NOMO-1 treated with dmso at 0.1 percent for 144 hours (cell line): ENCODE measurements around the gene RAB11FIP5.
"Not testable (repeated sequence)": the region's sequence is repeated elsewhere in the genome, so short reads cannot be mapped to it uniquely, and the experiment has no call there.

ENCODE experiments used
- DNase-seq: peaks from one replicate; lab custom pipeline; 2025; ENCODE audit not compliant: unreplicated experiment; lab: John Stamatoyannopoulos, UW

Gene RAB11FIP5

DNA sequence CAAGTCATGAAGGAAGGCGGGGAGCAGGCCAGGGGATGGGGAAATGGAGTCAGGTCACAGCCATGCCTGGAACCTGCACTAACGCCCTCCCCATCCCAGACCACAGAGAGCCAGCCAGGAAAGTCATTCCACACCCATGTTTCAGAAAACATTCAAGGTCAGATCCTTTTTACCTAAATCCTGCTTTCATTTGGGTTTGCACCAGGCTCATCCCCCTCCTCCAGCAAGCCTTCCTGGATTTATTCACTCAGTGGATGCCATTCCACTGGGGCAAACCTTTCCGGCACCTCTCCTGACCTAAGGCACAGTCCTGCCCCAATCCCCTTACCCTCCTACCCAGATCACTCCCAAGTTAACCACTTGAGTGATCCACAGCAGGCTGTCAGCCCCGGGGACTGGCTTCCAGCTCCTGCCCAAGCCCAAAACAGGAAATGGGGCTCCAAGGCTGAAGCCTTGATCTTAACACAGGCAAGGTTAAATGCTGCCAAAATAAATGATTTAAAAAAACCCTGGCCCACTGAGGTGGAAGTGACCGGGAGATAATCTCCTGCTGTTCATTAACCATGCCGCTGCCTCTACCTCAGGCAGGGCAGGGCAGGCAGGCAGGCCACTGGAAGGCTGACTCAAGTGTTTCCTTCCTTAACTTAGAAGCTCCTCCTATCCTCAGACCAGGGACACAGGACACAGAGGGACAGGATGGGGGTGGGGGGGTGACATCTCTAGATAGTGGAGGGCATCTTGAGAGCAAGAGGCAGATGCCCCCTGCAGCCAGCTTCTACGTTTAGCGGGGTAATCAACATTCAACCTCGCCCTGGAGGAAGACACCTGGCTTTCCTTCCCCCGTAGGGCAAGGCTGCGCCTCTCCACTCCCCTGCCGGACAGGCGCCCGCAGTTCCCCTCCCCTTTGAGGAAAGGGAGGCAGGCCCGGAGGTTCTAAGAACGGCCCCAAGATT lies 1.4 kb downstream of the RAB11FIP5 start:
- no peak for DNase-seq

- no peak for DNase-seq
Observed at GRCh38 chr2:73110168-73111072, 2.3 kb downstream of the RAB11FIP5 start.

GRCh38 chr2:73109431-73110167 lies 3.1 kb downstream of the RAB11FIP5 start:
- no peak for DNase-seq

DNA sequence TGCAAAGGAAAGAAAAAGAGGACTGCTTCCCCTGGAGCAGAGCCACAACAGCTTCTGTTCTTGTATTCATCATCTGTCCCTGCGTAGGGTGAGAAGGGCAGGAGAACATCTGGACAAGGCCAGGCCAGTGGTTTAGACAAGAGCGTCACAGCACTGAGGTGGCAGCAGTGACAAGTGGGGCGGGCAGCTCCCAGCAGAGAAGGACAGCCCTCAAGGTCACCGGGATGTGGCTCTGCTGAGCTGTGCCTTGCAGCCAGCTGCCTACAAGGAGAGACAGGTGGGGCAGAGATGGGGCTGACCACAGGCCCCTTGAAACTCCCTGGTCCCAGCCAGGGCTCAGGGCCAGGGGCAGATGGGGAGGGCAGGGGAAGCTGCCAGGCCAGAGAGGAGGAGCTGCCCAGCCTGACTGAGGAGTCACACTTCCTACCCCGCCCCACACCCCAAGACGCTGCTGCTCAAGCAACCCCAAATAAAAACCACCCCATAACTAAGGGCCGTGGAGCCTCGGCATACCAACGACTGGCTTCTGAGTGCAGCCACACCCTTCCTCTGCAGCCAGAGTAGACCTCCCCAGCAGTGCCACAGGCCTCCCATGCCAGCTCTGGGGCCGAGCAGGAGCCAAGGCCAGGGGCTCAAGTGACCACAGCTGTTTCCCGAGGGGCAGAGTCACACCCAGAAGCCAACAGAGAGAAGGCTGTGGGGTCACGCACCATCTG lies 5.4 kb downstream of the RAB11FIP5 start:
- DNase-seq = no peak

DNA sequence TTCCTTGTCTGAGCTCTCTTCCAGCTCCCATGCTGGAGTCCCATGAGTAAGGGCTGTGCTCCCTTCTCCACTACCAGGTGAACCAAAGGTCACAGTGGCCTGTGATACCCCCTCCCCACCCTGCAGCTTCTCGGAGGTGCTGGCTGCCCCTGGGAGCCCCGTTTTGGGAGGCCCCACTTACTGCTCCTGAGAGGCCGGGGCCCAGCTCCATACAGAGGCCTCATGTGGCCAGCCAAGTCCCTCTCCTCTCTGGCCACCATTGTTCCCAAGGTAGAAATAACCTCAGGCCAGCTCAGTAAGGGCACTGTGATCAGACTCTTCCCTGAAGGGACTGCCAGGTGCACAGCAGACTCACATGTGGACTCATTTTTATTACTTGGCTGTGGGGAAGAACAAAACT lies 6.0 kb downstream of the RAB11FIP5 start:
- DNase-seq = no peak

- DNase-seq = no peak
Observed at GRCh38 chr2:73105511-73105971, 7.2 kb downstream of the RAB11FIP5 start.

GRCh38 chr2:73104933-73105332 lies 7.8 kb downstream of the RAB11FIP5 start:
- DNase-seq = no peak

GRCh38 chr2:73103018-73103542 lies 9.7 kb downstream of the RAB11FIP5 start:
- no peak for DNase-seq

GRCh38 chr2:73101626-73102256 lies 11.0 kb downstream of the RAB11FIP5 start:
- DNase-seq = no peak

GRCh38 chr2:73100956-73101355 lies 11.8 kb downstream of the RAB11FIP5 start:
- no peak for DNase-seq

DNA sequence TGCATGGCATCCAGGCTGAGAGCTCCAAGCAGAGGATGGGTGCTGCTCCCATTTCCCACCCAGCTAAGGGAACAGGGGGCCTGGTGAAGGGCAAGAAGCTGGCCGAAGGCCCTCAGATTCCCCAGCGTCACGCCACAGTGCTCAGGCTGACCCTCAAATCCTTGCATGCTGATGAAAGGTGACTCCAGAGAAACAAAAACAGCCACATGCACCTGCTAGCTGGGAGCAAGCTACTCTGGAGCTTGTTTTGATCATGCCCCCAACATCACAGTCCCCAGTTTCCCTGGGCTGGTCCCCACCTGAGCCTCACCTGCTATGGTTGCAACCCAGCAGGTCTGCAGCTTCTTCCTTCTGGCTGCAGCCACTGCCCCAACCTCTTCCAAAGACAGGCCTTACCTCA lies 13.3 kb downstream of the RAB11FIP5 start:
- DNase-seq = no peak

GRCh38 chr2:73095910-73096309 lies 16.8 kb downstream of the RAB11FIP5 start:
- DNase-seq = no peak

DNA sequence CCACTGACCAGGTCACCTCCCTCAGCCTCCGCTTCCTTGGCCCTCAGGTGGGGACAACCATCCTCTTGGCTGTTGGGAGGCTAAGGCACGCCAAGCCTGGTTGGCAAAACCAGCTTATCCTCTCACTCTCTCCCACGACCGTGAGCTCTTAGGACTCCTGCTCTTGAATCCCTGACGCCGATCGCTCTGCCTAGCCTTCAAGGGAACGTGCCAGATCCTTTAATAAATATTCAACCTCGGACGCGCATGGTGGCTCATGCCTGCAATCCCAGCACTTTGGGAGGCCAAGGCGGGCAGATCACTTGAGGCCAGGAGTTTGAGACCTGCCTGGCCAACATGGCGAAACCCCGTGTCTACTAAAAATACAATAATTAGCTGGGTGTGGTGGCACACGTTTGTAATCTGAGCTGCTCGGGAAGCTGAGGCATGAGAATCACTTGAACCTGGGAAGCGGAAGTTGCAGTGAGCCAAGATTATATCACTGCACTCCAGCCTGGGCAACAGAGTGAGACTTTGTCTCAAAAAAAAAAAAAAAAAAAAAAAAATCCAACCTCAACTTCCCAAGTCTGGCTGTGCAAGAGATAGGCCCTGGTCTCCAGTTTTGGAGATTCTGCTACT lies 19.0 kb downstream of the RAB11FIP5 start:
- not testable (repeated sequence) for DNase-seq

DNA sequence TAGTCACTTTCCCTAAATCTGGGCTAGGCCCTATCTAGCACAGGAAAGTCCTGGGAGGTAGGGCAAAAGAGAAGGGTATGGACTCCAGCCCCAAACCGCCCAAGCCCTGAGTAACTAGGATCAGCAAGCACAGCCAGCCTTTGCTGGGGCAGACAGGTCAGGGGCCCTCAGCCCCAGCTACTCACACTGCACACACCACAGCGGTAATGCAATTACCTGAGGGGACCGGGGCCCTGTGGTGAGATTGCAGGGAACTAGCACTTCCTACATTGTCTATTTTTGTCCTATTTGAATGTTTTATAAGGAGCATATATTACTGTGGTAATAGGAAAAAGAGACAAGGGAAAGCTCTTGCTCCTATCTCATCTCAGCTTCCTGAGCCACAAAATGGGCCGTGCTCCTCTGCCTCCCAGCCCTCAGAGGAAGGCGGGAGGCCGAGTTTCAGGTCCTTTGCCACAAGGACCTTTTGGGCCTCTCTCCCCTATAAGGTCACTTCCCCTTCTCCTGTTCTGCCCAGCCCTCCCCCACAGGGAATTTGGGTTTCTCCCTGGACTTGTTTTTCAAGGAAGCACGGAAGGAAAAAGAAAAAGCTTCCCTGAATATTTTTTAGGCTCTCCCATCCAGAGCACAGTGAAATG lies 20.5 kb downstream of the RAB11FIP5 start:
- no peak for DNase-seq

GRCh38 chr2:73091696-73092095 lies 21.1 kb downstream of the RAB11FIP5 start:
- no peak for DNase-seq

DNA sequence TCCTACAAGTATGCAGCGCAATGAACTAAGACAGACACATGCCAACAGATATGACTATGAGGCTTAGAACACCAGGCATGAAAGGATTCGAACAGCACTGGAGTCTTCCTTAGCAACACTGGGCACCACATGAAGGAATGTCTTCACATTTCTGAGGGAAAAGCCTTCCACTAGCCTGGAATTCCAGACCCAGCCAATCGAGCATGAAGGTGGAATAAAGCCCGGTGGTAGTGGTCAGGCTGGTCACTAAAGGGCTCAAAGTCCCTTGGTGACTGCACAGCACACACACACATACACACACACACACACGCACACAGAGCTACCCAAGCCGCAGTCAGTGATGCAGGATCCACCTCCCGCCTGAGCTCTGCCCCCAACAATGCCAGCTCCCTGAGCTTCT lies 21.6 kb downstream of the RAB11FIP5 start:
- DNase-seq = no peak

DNA sequence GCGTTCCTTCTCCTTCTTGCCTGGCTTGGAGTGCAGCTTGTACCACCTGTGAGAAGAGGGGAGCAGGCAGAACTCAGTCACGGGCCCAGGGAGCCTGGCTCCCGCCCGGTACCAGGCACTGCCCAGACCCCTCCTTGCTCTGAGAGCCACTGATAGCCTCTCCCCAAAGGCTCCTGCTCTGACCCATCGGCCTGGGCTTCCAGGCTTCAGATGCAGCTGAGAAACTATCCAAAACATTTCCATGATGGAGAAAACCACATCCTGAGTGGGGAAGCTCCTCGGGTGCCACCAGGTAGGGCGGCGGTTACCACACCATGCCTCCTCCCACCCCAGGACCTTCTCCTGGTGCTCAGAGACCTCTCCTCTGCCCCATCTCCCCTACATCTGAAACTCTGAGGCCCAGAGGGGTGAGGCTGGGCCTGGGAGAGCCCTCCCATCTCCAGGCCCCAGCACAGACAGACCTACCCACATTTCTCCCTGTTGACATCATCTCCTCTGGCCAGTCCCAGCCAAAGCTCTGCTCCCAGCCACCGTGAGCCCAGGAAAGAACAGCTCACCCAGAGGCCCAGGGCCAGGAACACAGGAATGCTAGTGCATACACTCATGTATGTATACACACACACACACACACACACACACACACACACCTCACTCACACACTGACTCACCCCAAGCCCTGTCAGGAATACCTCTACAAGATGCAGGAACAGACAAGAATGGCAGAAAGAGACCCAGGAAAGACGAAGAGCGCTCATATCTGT lies 23.3 kb downstream of the RAB11FIP5 start:
- no peak for DNase-seq

DNA sequence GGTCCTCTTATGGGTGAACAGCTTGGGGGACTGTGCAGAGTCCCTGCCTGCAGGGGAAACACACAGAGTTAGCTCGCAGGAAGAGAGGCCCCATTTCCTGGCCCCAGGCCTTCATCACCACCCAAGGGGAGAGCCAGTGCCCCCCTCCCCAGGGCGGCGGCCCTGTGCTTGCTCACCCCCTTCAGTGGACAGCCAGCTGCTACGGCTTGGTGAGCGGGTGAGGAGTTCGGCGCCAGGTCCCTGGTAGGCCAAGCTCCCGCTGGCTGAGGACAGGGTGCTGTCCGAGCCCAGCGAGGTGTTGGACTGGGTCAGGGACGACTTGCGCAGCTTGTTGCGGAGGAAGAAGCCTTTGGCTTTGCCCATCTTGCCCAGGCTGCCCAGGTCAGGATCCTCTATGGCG lies 24.0 kb downstream of the RAB11FIP5 start:
- DNase-seq = no peak
